Gastrocnemius medialis (tissue), 4 donors: ENCODE measurements around the gene IP6K3. TPM values are rescaled to one million over a fixed set of nuclear protein-coding genes. Genes with fewer than 3 reads are reported as not detected.

Source experiments
- ATAC-seq, 2 donors: fragments of 150-250 bp; one replicate each; pipeline ENCODE4 v1.9.1; 2016
- DNase-seq, 2 donors: peaks; one replicate each; pipeline ENCODE4 v3.0.0-alpha.2; 2019
- H3K27ac ChIP-seq, 4 donors: fragments of 200-600 bp; sonication (generic); 1 replicate in 1 of 4; 2 replicates in 3 of 4; pipeline ENCODE4 v1.5.1; 2016 to 2018; ENCODE audit warnings: mild to moderate bottlenecking in 2 of 4, moderate library complexity in 1 of 4
- H3K27me3 ChIP-seq, 3 donors: fragments of 200-600 bp; sonication (generic) in 2 of 3; 1 replicate in 1 of 3; 2 replicates in 2 of 3; pipeline versions ENCODE4 v1.5.1 to v1.6.0; 2016 to 2019; ENCODE audit warnings: mild to moderate bottlenecking in 1 of 3, moderate library complexity in 1 of 3
- H3K36me3 ChIP-seq, 2 donors: fragments of 200-600 bp; sonication (generic) in 1 of 2; one replicate each; pipeline ENCODE4 v1.5.1; 2017 to 2018
- H3K4me1 ChIP-seq, 2 donors: fragments of 200-600 bp; sonication (generic) in 1 of 2; one replicate each; pipeline ENCODE4 v1.5.1; 2016 to 2017; ENCODE audit warnings: mild to moderate bottlenecking in 2 of 2
- H3K4me3 ChIP-seq, 4 donors: fragments of 200-600 bp; sonication (generic) in 3 of 4; 1 replicate in 1 of 4; 2 replicates in 3 of 4; pipeline ENCODE4 v1.5.1; 2016 to 2019; ENCODE audit warnings: mild to moderate bottlenecking in 2 of 4
- H3K9me3 ChIP-seq, 3 donors: fragments of 200-600 bp; sonication (generic) in 2 of 3; 1 replicate in 1 of 3; 2 replicates in 2 of 3; pipeline ENCODE4 v1.5.1; 2016 to 2019
- CTCF ChIP-seq, 5 experiments: fragments of 450-650 bp in 3 of 5; fragments of 200-600 bp in 2 of 5; sonication (generic) in 2 of 5; IDR thresholded peaks in 4 of 5; conservative IDR thresholded peaks in 1 of 5; 1 replicate in 4 of 5; 2 replicates in 1 of 5; pipeline ENCODE4 v1.5.1; 2016 to 2019; ENCODE audit warnings: antibody characterized with exemption in 5 of 5, mild to moderate bottlenecking in 3 of 5, moderate library complexity in 3 of 5
- POLR2A ChIP-seq, 2 donors: fragments of 450-650 bp; IDR thresholded peaks; one replicate each; pipeline ENCODE4 v1.6.1; 2017; ENCODE audit warnings: antibody characterized with exemption in 2 of 2, mild to moderate bottlenecking in 2 of 2, moderate library complexity in 2 of 2
- in situ Hi-C, 4 donors: fragments of 200-750 bp; cut with MboI; loops; one replicate each; pipeline versions ENCODE4 v1.15.0 to v1.8.0; 2017; ENCODE audit warnings: low sequenced_read_pairs in 4 of 4
- intact Hi-C: fragments of 100-400 bp; cut with DNase I; formaldehyde crosslinking; loops from one replicate; pipeline ENCODE4 v1.15.1; 2023; ENCODE audit warnings: low total_unique reads
- total RNA-seq, 4 donors: library from RNA; depleted of rRNA; stranded (reverse); fragments of >200 nt; gene quantifications; one replicate each; pipeline versions ENCODE4 v1.1.0 to v1.2.3, GENCODE V29; 2016

The IP6K3 gene
- total RNA-seq, 4 donors from 2014 or later: 287 to 570 (median 348) TPM

GRCh38 chr6:33779895-33780294 lies 33.2 kb upstream of the IP6K3 start:
- peaks cover 8 to 9% of the 10 kb centered on the region in 2 donors for H3K4me1 ChIP-seq
- no peak overlapping the region for H3K27ac ChIP-seq
- no peaks in the 10 kb centered on the region for H3K27me3 ChIP-seq
- in situ Hi-C loops (loop anchor here in 3 of 4 donors (10.0 kb wide), 3 partner anchors 75 to 375 kb away; no protein-coding TSS in a partner anchor), intact Hi-C loops (no loop called here)
- no peaks in the 10 kb centered on the region for H3K9me3 ChIP-seq
- no peak for TF ChIP-seq CTCF (IDR thresholded peaks at IDR 0.05 in 4 of 5, conservative IDR thresholded peaks at IDR 0.05 in 1 of 5)
- no peak for TF ChIP-seq POLR2A (IDR thresholded peaks at IDR 0.05)
- H3K36me3 ChIP-seq: peaks cover 2 to 95% of the 10 kb centered on the region in 2 donors
- no peak for ATAC-seq
- no peak for DNase-seq
- H3K4me3 ChIP-seq: no peak overlapping the region

- DNase-seq (no peak), ATAC-seq (no peak)
- Histone ChIP-seq H3K9me3 (no peaks in the 10 kb centered on the region), H3K36me3 (peaks cover 2 to 93% of the 10 kb centered on the region in 2 donors), H3K27me3 (no peaks in the 10 kb centered on the region), H3K27ac (no peak overlapping the region), H3K4me3 (no peak overlapping the region), H3K4me1 (peaks cover 7 to 9% of the 10 kb centered on the region in 2 donors)
- TF ChIP-seq POLR2A (IDR thresholded peaks at IDR 0.05): no peak
- TF ChIP-seq CTCF (IDR thresholded peaks at IDR 0.05 in 4 of 5, conservative IDR thresholded peaks at IDR 0.05 in 1 of 5): no peak
- intact Hi-C loops: no loop called here
- in situ Hi-C loops: loop anchor here in 3 of 4 donors (10.0 kb wide), 3 partner anchors 74 to 376 kb away; no protein-coding TSS in a partner anchor
These were observed 32.6 kb upstream of the IP6K3 start for GRCh38 chr6:33779290-33779689.

- H3K27ac ChIP-seq: no peak overlapping the region
- peaks cover 2 to 92% of the 10 kb centered on the region in 2 donors for H3K36me3 ChIP-seq
- no peaks in the 10 kb centered on the region for H3K27me3 ChIP-seq
- in situ Hi-C loops (loop anchor here in 3 of 4 donors (10.0 kb wide), 3 partner anchors 74 to 376 kb away; no protein-coding TSS in a partner anchor), intact Hi-C loops (no loop called here)
- H3K4me1 ChIP-seq: peaks cover 7 to 9% of the 10 kb centered on the region in 2 donors
- no peak overlapping the region for H3K4me3 ChIP-seq
- ATAC-seq (no peak), DNase-seq (no peak)
- H3K9me3 ChIP-seq: no peaks in the 10 kb centered on the region
- TF ChIP-seq POLR2A (IDR thresholded peaks at IDR 0.05): no peak
- no peak for TF ChIP-seq CTCF (IDR thresholded peaks at IDR 0.05 in 4 of 5, conservative IDR thresholded peaks at IDR 0.05 in 1 of 5)
These were observed 31.9 kb upstream of the IP6K3 start for GRCh38 chr6:33778444-33779121.

GRCh38 chr6:33777398-33778388 lies 31.0 kb upstream of the IP6K3 start:
- no peaks in the 10 kb centered on the region for H3K27me3 ChIP-seq
- H3K4me3 ChIP-seq: no peak overlapping the region
- in situ Hi-C loops: loop anchor here in 3 of 4 donors (10.0 kb wide), 3 partner anchors 73 to 377 kb away; no protein-coding TSS in a partner anchor
- intact Hi-C loops: no loop called here
- no peak for DNase-seq
- H3K9me3 ChIP-seq: no peaks in the 10 kb centered on the region
- no peak overlapping the region for H3K27ac ChIP-seq
- no peak for ATAC-seq
- TF ChIP-seq POLR2A (IDR thresholded peaks at IDR 0.05) (no peak), CTCF (IDR thresholded peaks at IDR 0.05 in 4 of 5, conservative IDR thresholded peaks at IDR 0.05 in 1 of 5) (no peak)
- H3K36me3 ChIP-seq: peaks cover 2 to 92% of the 10 kb centered on the region in 2 donors
- H3K4me1 ChIP-seq: peaks cover 7 to 9% of the 10 kb centered on the region in 2 donors
